Measurements from ENCODE around the gene XCR1.
"Not testable (repeated sequence)": the region's sequence is repeated elsewhere in the genome, so short reads cannot be mapped to it uniquely, and the experiment has no call there.

XCR1 gene

DNA sequence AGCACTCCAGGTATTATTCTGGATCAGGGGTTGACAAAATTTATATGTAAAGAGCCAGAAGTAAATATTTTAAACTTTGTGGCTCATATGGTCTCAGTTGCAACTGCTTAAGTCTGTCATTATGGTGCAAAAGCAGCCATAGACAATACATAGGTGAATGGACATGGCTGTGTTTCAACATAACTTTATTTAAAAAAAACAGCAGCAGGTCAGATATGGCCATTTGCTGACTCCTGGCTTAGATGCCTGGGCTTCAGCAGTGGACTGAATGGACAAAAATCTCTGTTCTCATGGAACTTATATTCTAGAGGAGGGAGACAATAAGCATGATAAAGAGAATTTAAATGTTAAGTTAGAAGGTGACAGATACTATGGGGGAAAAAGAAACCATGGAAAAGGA, 20.0 kb downstream of the XCR1 start:
- no peak for DNase-seq (ENCODE audit: extremely low read depth, low read depth)
- TF ChIP-seq CTCF (IDR thresholded peaks at IDR 0.05; ENCODE audit: low read depth, low read length, missing control alignments): no peak
- H3K4me3 ChIP-seq (replicated peaks; ENCODE audit: low read depth, low read length): no peak overlapping the region

DNA sequence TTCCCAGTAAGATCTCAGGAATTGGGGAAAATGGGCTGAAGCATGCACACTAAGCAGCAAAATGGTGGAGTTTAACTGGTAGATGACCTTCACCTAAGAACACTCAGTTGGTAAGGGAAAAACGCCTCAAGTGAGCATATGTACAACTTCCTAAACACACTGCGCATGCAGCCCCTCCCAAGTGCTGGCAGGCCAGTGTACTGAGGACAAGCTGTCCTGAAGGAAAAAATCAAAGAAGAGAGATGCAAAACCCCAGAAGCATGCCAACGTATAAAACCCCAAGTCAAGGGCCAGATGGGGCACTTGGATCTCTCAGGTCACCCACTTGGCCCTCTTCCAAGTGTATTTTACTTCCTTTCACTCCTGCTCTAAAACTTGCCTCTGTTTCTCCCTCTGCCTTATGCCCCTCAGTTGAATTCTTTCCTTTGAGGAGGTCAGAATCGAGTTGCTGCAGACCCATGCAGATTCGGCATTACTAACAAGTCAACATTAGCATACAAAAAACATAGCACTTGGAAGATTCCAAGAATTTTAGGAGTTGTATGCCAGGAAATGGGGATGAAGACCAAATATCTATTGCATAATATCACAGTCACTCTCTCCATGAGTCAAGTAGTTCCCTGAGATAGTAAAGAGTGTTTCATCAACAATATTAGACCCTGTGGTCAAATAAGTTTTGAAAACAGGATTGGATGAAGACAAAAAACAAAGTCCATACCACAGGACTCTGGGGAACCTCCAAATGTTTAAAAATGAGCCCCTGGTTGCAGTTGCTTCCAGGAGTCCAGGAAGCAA, 20.8 kb downstream of the XCR1 start:
- H3K4me3 ChIP-seq (replicated peaks; ENCODE audit: low read depth, low read length): no peak overlapping the region
- no peak for DNase-seq (ENCODE audit: extremely low read depth, low read depth)
- no peak for TF ChIP-seq CTCF (IDR thresholded peaks at IDR 0.05; ENCODE audit: low read depth, low read length, missing control alignments)

DNA sequence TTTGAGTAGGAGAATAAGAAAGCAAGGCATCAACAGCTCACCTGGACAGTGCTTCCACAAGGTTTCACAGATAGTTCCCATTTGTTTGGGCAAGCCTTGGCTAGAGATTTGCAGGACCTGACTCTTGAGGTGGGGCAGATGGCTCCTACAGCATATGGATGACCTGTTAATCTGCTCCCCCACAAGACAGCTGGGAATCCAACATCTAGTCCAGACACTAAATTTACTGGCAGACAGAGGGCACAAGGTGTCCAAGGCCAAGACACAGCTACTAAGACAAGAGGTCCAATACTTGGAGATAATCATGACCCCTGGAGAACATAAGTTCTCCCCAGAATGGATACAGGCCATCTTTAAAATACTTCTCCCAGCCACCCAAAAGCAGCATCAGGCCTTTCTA, 23.6 kb downstream of the XCR1 start:
- not testable (repeated sequence) for DNase-seq (ENCODE audit: extremely low read depth, low read depth); H3K4me3 ChIP-seq (replicated peaks; ENCODE audit: low read depth, low read length)

DNA sequence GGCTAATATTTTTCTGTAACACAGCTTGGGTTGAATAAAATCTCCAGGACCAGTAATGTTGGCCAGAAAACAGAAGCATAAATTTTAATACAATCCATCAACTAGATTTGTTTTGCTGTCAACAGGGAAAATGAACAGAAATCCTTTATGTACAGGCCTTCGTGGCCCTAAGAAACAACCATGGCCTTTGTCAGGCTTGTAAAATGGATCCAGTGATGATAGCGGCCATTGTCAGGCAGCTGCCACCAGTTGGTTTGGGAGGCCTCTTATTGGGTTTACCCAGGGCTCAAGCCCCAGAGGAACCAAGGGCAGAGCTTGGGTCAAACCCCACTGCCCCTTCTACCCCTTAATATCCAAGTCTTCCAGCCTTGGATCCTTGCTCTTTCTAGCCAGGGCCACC, 26.1 kb downstream of the XCR1 start:
- no peak for DNase-seq (ENCODE audit: extremely low read depth, low read depth)
- H3K4me3 ChIP-seq (replicated peaks; ENCODE audit: low read depth, low read length): no peak overlapping the region
- no peak for TF ChIP-seq CTCF (IDR thresholded peaks at IDR 0.05; ENCODE audit: low read depth, low read length, missing control alignments)

DNA sequence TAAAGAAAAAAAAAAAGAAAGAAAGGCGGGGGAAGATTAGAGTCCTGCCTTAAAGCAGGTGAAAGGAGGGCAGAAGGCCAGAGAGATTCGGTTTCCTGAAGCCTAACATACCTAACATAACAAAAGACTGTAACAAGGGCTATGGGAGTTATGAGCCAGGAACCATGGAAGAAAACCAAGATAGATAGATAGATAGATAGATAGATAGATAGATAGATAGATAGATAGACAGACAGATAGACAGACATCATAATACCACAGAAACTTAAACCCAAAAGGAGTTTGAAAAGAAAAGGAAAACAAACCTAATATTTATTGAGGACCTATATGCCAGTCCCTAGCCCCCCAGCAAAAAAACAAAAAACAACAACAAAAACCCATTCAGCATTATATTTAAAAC, 29.3 kb downstream of the XCR1 start:
- no peak overlapping the region for H3K4me3 ChIP-seq (replicated peaks; ENCODE audit: low read depth, low read length)
- TF ChIP-seq CTCF (IDR thresholded peaks at IDR 0.05; ENCODE audit: low read depth, low read length, missing control alignments): no peak
- DNase-seq (ENCODE audit: extremely low read depth, low read depth): no peak

GRCh38 chr3:45997499-45997898, 29.8 kb downstream of the XCR1 start:
- H3K4me3 ChIP-seq (replicated peaks; ENCODE audit: low read depth, low read length); DNase-seq (ENCODE audit: extremely low read depth, low read depth): not testable (repeated sequence)

- DNase-seq (ENCODE audit: extremely low read depth, low read depth): peak; percentile 53
- TF ChIP-seq CTCF (IDR thresholded peaks at IDR 0.05; ENCODE audit: low read depth, low read length, missing control alignments): no peak
- peak within 1 kb of the TSS; percentile 93 for H3K4me3 ChIP-seq (replicated peaks; ENCODE audit: low read depth, low read length)
These were observed 31.8 kb downstream of the XCR1 start, which contains the start of gene FYCO1 for GRCh38 chr3:45995236-45996192. FYCO1 (minus strand) TSS chr3:45995824; CDS start chr3:45984910, 10,914 bp downstream.

Measured in HFF-Myc (cell line).